ENCODE measurements around the gene PRR35.

Gene PRR35

GRCh38 chr16:528111-529011, 31.8 kb upstream of the PRR35 start:
- no peak for DNase-seq

GRCh38 chr16:529012-529575, 31.1 kb upstream of the PRR35 start:
- DNase-seq: no peak

- DNase-seq: no peak
Observed at GRCh38 chr16:530111-530817, 29.9 kb upstream of the PRR35 start.

- no peak for DNase-seq
Observed at GRCh38 chr16:531494-532125, 28.6 kb upstream of the PRR35 start.

GRCh38 chr16:533391-534123, 26.6 kb upstream of the PRR35 start:
- DNase-seq: no peak

- no peak for DNase-seq
Observed at GRCh38 chr16:534135-534534, 26.1 kb upstream of the PRR35 start.

- no peak for DNase-seq
Observed at GRCh38 chr16:534856-535445, 25.2 kb upstream of the PRR35 start.

- no peak for DNase-seq
Observed at GRCh38 chr16:535446-536405, 24.5 kb upstream of the PRR35 start.

GRCh38 chr16:536746-537145, 23.4 kb upstream of the PRR35 start:
- DNase-seq: no peak

- no peak for DNase-seq
Observed at GRCh38 chr16:537415-538335, 22.5 kb upstream of the PRR35 start.

- DNase-seq: no peak
Observed at GRCh38 chr16:539901-540530, 20.2 kb upstream of the PRR35 start.

- DNase-seq: no peak
Observed at GRCh38 chr16:540645-541340, 19.4 kb upstream of the PRR35 start.

- no peak for DNase-seq
Observed at GRCh38 chr16:543301-544164, 16.7 kb upstream of the PRR35 start.

- DNase-seq: no peak
Observed at GRCh38 chr16:544517-544916, 15.7 kb upstream of the PRR35 start.

GRCh38 chr16:546909-547770, 13.1 kb upstream of the PRR35 start:
- DNase-seq: no peak

GRCh38 chr16:548586-548985, 11.6 kb upstream of the PRR35 start:
- no peak for DNase-seq
